Vagina (tissue), 2 donors: ENCODE data around the gene FUNDC2.
"Not testable (repeated sequence)": the region's sequence is repeated elsewhere in the genome, so short reads cannot be mapped to it uniquely, and the experiment has no call there.

Experiments used
- POLR2A ChIP-seq, 2 donors: fragments of 450-650 bp; IDR thresholded peaks; one replicate each; pipeline ENCODE4 v1.6.1; 2017; ENCODE audit warnings: antibody characterized with exemption in 2 of 2, mild to moderate bottlenecking in 2 of 2, moderate library complexity in 2 of 2
- POLR2AphosphoS5 ChIP-seq, 2 donors: sonication (generic); formaldehyde crosslinking; IDR thresholded peaks; one replicate each; pipeline ENCODE4 v1.9.0; 2017; ENCODE audit warnings: antibody characterized with exemption in 2 of 2, mild to moderate bottlenecking in 2 of 2, low read depth in 1 of 2; ENCODE audit not compliant: insufficient read depth in 1 of 2
- TF ChIP-seq, protein P1 (sequence below), 3 experiments: fragments of 450-650 bp in 2 of 3; fragments of 200-600 bp in 1 of 3; sonication (generic) in 1 of 3; IDR thresholded peaks; one replicate each; pipeline ENCODE4 v1.5.1; 2017 to 2019; ENCODE audit warnings: antibody characterized with exemption in 3 of 3, mild to moderate bottlenecking in 2 of 3, moderate library complexity in 2 of 3

DNA sequence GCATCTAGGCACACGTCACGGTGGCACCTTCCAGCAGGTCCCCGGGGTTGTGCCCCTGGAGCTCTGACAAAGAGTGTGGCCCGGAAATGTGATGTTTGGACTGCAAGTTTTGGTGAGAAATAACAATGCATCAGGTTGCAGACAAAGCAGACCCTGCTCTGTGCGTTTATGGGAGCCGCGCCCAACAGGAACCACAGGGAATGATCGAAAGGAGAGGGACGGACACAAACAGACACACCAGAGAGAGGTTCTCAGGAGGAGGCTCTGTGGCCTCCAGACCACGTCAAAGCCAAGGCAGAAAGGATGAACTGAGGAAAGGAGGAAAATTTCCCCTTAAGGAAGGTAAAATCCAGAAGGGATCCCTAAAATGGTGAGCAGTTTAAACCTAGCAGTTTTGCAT is 20.3 kb upstream of the FUNDC2 start:
- TF ChIP-seq, protein P1, sequence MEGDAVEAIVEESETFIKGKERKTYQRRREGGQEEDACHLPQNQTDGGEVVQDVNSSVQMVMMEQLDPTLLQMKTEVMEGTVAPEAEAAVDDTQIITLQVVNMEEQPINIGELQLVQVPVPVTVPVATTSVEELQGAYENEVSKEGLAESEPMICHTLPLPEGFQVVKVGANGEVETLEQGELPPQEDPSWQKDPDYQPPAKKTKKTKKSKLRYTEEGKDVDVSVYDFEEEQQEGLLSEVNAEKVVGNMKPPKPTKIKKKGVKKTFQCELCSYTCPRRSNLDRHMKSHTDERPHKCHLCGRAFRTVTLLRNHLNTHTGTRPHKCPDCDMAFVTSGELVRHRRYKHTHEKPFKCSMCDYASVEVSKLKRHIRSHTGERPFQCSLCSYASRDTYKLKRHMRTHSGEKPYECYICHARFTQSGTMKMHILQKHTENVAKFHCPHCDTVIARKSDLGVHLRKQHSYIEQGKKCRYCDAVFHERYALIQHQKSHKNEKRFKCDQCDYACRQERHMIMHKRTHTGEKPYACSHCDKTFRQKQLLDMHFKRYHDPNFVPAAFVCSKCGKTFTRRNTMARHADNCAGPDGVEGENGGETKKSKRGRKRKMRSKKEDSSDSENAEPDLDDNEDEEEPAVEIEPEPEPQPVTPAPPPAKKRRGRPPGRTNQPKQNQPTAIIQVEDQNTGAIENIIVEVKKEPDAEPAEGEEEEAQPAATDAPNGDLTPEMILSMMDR (IDR thresholded peaks at IDR 0.05), result not testable (repeated sequence)
- not testable (repeated sequence) for TF ChIP-seq POLR2A (IDR thresholded peaks at IDR 0.05); POLR2AphosphoS5 (IDR thresholded peaks at IDR 0.05; ENCODE audit: insufficient read depth in 1 of 2, low read depth in 1 of 2)
